K562 (cell line): Measurements from ENCODE around the gene EPHA2. TPM values are rescaled to one million over a fixed set of nuclear protein-coding genes. Genes with fewer than 3 reads are reported as not detected.

ENCODE experiments used
- ARID4B ChIP-seq: sonication (generic); formaldehyde crosslinking; IDR thresholded peaks from 2 replicates; pipeline ENCODE4 v1.8.0; 2022; ENCODE audit warnings: mild to moderate bottlenecking, missing genetic modification reagents
- CBFA2T2 ChIP-seq: fragments of 450-650 bp; conservative IDR thresholded peaks from 2 replicates; pipeline ENCODE4 v1.6.1; 2017; ENCODE audit warnings: mild to moderate bottlenecking
- CCNT2 ChIP-seq: IDR thresholded peaks from 2 replicates; pipeline ENCODE4 v1.6.1; 2011; ENCODE audit warnings: borderline replicate concordance, low read depth, mild to moderate bottlenecking, moderate library complexity, mixed read lengths, low read length; ENCODE audit not compliant: insufficient read length; ENCODE audit errors: extremely low read depth
- CTCF ChIP-seq, 3 experiments: IDR thresholded peaks in 2 of 3; conservative IDR thresholded peaks in 1 of 3; 2 replicates each; pipeline ENCODE4 v1.5.1; 2011 to 2012; ENCODE audit warnings: low read length in 3 of 3, mild to moderate bottlenecking in 3 of 3, control low read depth in 2 of 3, improper control_type of control experiment in 1 of 3, inconsistent platforms in 1 of 3, low read depth in 1 of 3, mixed read lengths in 1 of 3, moderate library complexity in 1 of 3; ENCODE audit not compliant: insufficient read depth in 2 of 3
- DACH1 ChIP-seq: fragments of 450-650 bp; IDR thresholded peaks from 2 replicates; pipeline ENCODE4 v1.6.1; 2018; ENCODE audit not compliant: partially characterized antibody
- ETS2 ChIP-seq: IDR thresholded peaks from 2 replicates; pipeline ENCODE4 v1.6.1; 2016; ENCODE audit warnings: borderline replicate concordance, missing genetic modification characterization, mild to moderate bottlenecking, moderate library complexity, missing compliant biosample characterization; ENCODE audit not compliant: poor library complexity, severe bottlenecking
- MAFG ChIP-seq: fragments of 450-650 bp; conservative IDR thresholded peaks from 2 replicates; pipeline ENCODE4 v1.6.1; 2016; ENCODE audit warnings: missing genetic modification characterization, missing compliant biosample characterization
- MAZ ChIP-seq, 2 experiments: fragments of 450-650 bp in 1 of 2; sonication (generic) in 1 of 2; formaldehyde crosslinking; IDR thresholded peaks in 1 of 2; conservative IDR thresholded peaks in 1 of 2; 2 replicates each; pipeline versions ENCODE4 v1.4.0 to v1.5.0; 2020; ENCODE audit warnings: mild to moderate bottlenecking in 1 of 2, missing genetic modification reagents in 1 of 2
- NONO ChIP-seq, 2 experiments: fragments of 200-400 bp in 1 of 2; fragments of 450-650 bp in 1 of 2; formaldehyde crosslinking in 1 of 2; IDR thresholded peaks; 2 replicates each; pipeline ENCODE4 v1.6.1; 2017; ENCODE audit warnings: low read depth in 2 of 2, mild to moderate bottlenecking in 2 of 2, moderate library complexity in 2 of 2, low read length in 1 of 2
- PTBP1 ChIP-seq: fragments of 200-400 bp; formaldehyde crosslinking; IDR thresholded peaks from 2 replicates; pipeline ENCODE4 v1.6.1; 2017; ENCODE audit warnings: low read depth, low read length
- RAD51 ChIP-seq: fragments of 450-650 bp; IDR thresholded peaks from 2 replicates; pipeline ENCODE4 v1.7.1; 2016; ENCODE audit warnings: low read depth, mild to moderate bottlenecking, borderline replicate concordance
- RUNX1 ChIP-seq: sonication (generic); IDR thresholded peaks from 2 replicates; pipeline ENCODE4 v1.6.1; 2016; ENCODE audit warnings: antibody characterized with exemption, low read depth
- TBL1XR1 ChIP-seq, 2 experiments: IDR thresholded peaks; 2 replicates each; pipeline ENCODE4 v1.6.1; 2012; ENCODE audit warnings: improper control_type of control experiment in 2 of 2, low read length in 2 of 2, mild to moderate bottlenecking in 1 of 2
- UBTF ChIP-seq, 2 experiments: IDR thresholded peaks; 2 replicates each; pipeline ENCODE4 v1.6.1; 2012; ENCODE audit warnings: improper control_type of control experiment in 2 of 2, low read depth in 2 of 2, low read length in 2 of 2, borderline replicate concordance in 1 of 2
- XRCC5 ChIP-seq: fragments of 200-400 bp; formaldehyde crosslinking; IDR thresholded peaks from 2 replicates; pipeline ENCODE4 v1.6.1; 2017; ENCODE audit warnings: low read depth, mild to moderate bottlenecking, low read length
- ZBTB8A ChIP-seq: fragments of 450-650 bp; IDR thresholded peaks from 2 replicates; pipeline ENCODE4 v1.6.1; 2018; ENCODE audit warnings: mild to moderate bottlenecking, moderate library complexity; ENCODE audit not compliant: partially characterized antibody
- ZFP36 ChIP-seq: fragments of 150-350 bp; IDR thresholded peaks from 2 replicates; pipeline ENCODE4 v1.6.1; 2018; ENCODE audit warnings: low read length, low read depth; ENCODE audit not compliant: partially characterized antibody
- ZKSCAN1 ChIP-seq: fragments of 150-350 bp; IDR thresholded peaks from 2 replicates; pipeline ENCODE4 v1.6.1; 2016; ENCODE audit warnings: low read depth, low read length
- ZNF830 ChIP-seq: fragments of 250-450 bp; sonication (Bioruptor Pico); IDR thresholded peaks from 2 replicates; pipeline ENCODE4 v1.5.0; 2021; ENCODE audit warnings: mild to moderate bottlenecking
- polyA plus RNA-seq, 8 experiments: library from polyadenylated mRNA; depleted of rRNA in 4 of 8; stranded (reverse) in 5 of 8; unstranded in 3 of 8; fragments of >200 nt; fragmentation: Nextera tagmentation in 2 of 8; fragmentation: Illumina TruSeq in 1 of 8; extraction: Ambion mirVana in 2 of 8; extraction: Trizol in 1 of 8; gene quantifications; 2 replicates each; pipeline versions ENCODE4 v1.2.1 to v1.2.3, GENCODE V29; 2011 to 2014; ENCODE audit warnings: inconsistent platforms in 1 of 8, missing spikeins in 1 of 8
- total RNA-seq, 7 experiments: library from RNA; depleted of rRNA in 6 of 7; stranded (reverse); fragments of >200 nt in 6 of 7; fragmentation: Illumina TruSeq in 2 of 7; extraction: Trizol in 2 of 7; gene quantifications; 2 replicates each; pipeline versions ENCODE4 v1.2.1 to v1.2.3, GENCODE V29; 2011 to 2021; ENCODE audit warnings: low replicate concordance in 1 of 7

The EPHA2 gene
- total and polyA plus RNA-seq, 9 of the 15 experiments (the other 6 are each of a cell fraction or from before 2014, with no cell fraction given): 0.04 to 0.40 (median 0.07) TPM; not detected in 4

DNA sequence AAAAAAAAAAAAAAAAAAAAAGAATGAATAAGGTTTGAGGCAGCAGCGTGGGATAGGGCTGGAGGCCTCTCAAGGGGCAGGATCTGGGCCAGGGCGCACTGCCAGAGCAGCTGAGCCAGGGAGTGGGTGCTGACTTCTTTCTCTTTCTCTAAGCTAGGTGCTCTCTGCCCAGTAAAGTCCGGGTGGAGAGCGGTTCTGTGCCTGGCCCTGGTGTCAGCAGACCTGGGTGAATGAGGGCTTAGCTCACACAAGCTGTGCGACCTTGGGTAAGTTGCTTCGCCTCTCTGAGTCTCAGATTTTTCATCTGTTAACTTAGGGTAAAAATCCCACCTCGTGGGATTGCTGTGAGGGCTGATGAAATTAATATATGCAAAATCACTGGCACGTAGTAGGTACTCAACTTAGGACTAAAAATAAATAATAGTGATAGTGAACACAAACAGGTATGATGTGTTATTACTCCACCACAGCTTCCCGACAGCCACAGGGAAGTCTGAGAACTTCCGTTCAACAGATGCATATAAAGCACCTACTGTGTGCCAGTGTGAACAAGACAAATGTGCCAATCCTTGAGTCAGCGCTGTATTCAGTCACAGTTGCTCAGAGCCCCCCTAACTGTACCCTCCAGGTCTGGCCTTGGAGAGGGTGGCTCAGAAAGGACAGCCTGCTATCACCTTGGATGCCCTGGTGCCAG lies 80.4 kb downstream of the EPHA2 start (continued):
- TF ChIP-seq ARID4B (CRISPR knock-in tag) (no peak), ETS2 (tag) (no peak), MAFG (tag) (no peak), XRCC5 (no peak), DACH1 (no peak), CTCF (IDR thresholded peaks at IDR 0.05 in 2 of 3, conservative IDR thresholded peaks at IDR 0.05 in 1 of 3; ENCODE audit: insufficient read depth in 2 of 3, low read depth in 1 of 3, low read length in 3 of 3) (no peak), UBTF (IDR thresholded peaks at IDR 0.05; ENCODE audit: borderline replicate concordance in 1 of 2, low read depth in 2 of 2, low read length in 2 of 2) (0 out of 4 replicates have a peak, but pooled peaks of 1 of the 2 experiments have one; percentile 37), TBL1XR1 (IDR thresholded peaks at IDR 0.05; ENCODE audit: low read length in 2 of 2) (no peak), ZKSCAN1 (peak; percentile 99), CBFA2T2 (no peak), RUNX1 (no peak), CCNT2 (no peak), NONO (IDR thresholded peaks at IDR 0.05; ENCODE audit: low read depth in 2 of 2, low read length in 1 of 2) (no peak), ZBTB8A (no peak), RAD51 (no peak), ZFP36 (peak; percentile 67), ZNF830 (no peak), PTBP1 (no peak), MAZ (CRISPR knock-in tag; conservative IDR thresholded peaks at IDR 0.05 in 1 of 2, IDR thresholded peaks at IDR 0.05 in 1 of 2) (no peak)
